DLD1 (cell line): ENCODE data around the gene NEK2.

Experiments
- in situ Hi-C: cut with HindIII; loops from 2 replicates; pipeline ENCODE4 v1.10.0; 2017; ENCODE audit warnings: low sequenced_read_pairs

Gene NEK2

DNA sequence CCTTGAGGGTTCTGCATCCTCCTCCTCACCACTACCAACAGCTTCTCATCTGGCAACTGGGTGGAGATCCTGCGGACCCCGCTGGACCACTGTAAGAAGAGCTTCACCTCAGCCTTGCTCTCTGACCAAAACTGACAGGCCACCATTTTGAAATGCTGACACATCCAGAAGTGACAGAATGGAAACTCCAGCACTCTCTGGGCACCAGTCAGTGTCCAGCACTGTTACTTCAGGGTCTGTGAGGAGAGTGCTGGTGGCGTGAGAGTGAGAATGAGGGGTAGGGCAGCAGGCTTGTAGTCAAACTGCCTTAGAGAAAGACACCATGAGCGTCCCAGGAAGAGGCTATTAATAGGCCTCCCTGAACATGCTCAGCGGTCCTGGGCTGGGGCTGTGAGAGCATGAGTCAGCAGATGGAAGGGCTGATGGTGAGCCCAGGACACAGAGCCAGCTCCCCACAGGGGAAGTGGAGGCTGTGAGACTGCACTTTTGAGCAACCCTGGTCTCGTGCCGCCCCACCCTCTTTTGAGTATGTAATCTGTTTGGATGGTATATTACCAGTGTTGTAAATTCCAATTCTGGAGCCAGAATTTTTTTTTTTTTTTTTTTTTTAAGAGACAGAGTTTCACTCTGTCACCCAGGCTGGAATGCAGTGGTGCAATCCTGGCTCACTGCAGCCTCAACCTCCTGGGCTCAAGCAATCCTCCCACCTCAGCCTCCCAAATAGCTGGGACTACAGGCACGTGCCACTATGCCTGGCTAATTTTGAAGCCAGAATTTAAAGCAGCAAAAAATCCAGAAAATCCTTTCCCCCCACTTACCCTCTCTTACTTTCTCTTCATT lies 62.1 kb downstream of the NEK2 start:
- in situ Hi-C loops, result no loop called here

DNA sequence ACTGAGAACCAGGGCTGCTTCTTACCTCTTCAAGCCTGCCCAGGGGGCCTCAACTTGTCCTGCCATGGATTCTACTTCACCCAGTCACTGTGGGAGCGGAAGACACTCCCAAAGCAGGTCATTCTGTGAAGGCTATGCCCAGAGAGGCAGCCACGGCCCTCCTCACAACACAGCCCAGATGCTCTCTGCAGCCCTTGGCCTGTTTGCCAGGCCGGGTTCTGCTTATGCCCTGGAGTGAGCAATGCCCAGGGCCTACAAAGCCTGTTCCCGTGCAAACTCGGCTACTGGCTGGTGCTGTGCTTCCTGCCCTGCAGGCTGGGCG lies 62.7 kb downstream of the NEK2 start:
- in situ Hi-C loops, result no loop called here
